Neural crest cell (in vitro differentiated cells): ENCODE measurements around the gene USB1. TPM values are rescaled to one million over a fixed set of nuclear protein-coding genes. Genes with fewer than 3 reads are reported as not detected.

Experiments used
- DNase-seq: peaks from one replicate; pipeline ENCODE4 v3.0.0; 2021; ENCODE audit warnings: low read depth, mixed read lengths, low spot score
- H3K27ac Mint-ChIP-seq: one replicate; pipeline ENCODE4 v1.8.0; 2021; ENCODE audit warnings: mild to moderate bottlenecking, mixed read lengths; ENCODE audit not compliant: unreplicated experiment
- H3K27me3 Mint-ChIP-seq: 2 replicates; pipeline ENCODE4 v1.8.0; 2021; ENCODE audit warnings: low read depth, mild to moderate bottlenecking, mixed read lengths
- H3K36me3 Mint-ChIP-seq: 2 replicates; pipeline ENCODE4 v1.8.0; 2021; ENCODE audit warnings: low read depth, mild to moderate bottlenecking, mixed read lengths
- H3K4me1 Mint-ChIP-seq: 2 replicates; pipeline ENCODE4 v1.8.0; 2021; ENCODE audit warnings: mixed read lengths
- H3K4me3 Mint-ChIP-seq: one replicate; pipeline ENCODE4 v1.8.0; 2021; ENCODE audit warnings: mild to moderate bottlenecking, mixed read lengths
- H3K9me3 Mint-ChIP-seq: 2 replicates; pipeline ENCODE4 v1.8.0; 2021; ENCODE audit warnings: mixed read lengths
- total RNA-seq: library from RNA; stranded (reverse); gene quantifications from 2 replicates; pipeline ENCODE4 v1.2.1, GENCODE V29; 2021
- TF ChIP-seq, protein P1 (sequence below): fragments of 200-600 bp; sonication (generic); conservative IDR thresholded peaks from 2 replicates; pipeline ENCODE4 v1.5.0; 2021; ENCODE audit warnings: antibody characterized with exemption, mild to moderate bottlenecking

USB1 gene
- total RNA-seq, 1 donor from 2014 or later, result 74.8 TPM

DNA sequence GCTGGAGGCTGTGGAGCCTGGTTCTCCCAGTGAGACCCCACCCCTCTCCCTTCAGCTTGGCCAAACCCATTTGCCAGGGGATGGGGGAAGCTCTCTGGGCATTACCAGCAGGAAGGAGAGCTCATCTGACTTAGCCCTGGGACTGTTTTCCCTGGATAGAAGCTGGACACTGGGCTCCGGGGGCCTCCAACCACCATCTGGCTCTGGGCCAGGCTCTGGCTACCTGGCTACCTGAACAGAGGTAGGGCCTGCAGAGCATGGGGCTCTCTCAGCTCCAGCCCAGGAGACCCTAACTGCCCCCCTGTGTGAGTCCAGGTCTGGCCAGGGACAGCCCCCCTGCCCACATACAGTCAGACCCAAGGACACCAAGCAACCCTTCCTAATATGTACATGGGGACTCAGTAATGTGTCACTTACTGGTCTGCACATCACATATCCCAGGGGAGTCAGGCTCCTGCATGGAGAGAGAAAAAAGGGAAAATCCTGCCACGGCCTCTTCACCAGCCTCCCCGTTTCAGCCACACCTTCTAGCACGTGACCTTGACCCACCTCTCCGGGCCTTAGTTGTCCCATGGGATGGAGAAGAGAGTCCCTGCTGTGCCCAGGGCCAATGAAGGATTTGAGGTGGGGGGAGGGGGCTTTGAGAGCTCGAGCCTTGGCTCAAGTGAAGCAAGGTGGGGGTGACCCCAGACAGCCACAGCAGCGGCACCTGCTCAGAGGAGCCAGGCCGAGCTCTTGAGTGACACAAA is 44.1 kb upstream of the USB1 start:
- H3K36me3 Mint-ChIP-seq, result no peaks in the 10 kb centered on the region
- no peak overlapping the region for H3K27ac Mint-ChIP-seq
- no peaks in the 10 kb centered on the region for H3K27me3 Mint-ChIP-seq
- H3K4me3 Mint-ChIP-seq, result no peak overlapping the region
- H3K4me1 Mint-ChIP-seq, result no peaks in the 10 kb centered on the region
- no peaks in the 10 kb centered on the region for H3K9me3 Mint-ChIP-seq
- TF ChIP-seq, protein P1, sequence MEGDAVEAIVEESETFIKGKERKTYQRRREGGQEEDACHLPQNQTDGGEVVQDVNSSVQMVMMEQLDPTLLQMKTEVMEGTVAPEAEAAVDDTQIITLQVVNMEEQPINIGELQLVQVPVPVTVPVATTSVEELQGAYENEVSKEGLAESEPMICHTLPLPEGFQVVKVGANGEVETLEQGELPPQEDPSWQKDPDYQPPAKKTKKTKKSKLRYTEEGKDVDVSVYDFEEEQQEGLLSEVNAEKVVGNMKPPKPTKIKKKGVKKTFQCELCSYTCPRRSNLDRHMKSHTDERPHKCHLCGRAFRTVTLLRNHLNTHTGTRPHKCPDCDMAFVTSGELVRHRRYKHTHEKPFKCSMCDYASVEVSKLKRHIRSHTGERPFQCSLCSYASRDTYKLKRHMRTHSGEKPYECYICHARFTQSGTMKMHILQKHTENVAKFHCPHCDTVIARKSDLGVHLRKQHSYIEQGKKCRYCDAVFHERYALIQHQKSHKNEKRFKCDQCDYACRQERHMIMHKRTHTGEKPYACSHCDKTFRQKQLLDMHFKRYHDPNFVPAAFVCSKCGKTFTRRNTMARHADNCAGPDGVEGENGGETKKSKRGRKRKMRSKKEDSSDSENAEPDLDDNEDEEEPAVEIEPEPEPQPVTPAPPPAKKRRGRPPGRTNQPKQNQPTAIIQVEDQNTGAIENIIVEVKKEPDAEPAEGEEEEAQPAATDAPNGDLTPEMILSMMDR, result no peak
- DNase-seq, result no peak

DNA sequence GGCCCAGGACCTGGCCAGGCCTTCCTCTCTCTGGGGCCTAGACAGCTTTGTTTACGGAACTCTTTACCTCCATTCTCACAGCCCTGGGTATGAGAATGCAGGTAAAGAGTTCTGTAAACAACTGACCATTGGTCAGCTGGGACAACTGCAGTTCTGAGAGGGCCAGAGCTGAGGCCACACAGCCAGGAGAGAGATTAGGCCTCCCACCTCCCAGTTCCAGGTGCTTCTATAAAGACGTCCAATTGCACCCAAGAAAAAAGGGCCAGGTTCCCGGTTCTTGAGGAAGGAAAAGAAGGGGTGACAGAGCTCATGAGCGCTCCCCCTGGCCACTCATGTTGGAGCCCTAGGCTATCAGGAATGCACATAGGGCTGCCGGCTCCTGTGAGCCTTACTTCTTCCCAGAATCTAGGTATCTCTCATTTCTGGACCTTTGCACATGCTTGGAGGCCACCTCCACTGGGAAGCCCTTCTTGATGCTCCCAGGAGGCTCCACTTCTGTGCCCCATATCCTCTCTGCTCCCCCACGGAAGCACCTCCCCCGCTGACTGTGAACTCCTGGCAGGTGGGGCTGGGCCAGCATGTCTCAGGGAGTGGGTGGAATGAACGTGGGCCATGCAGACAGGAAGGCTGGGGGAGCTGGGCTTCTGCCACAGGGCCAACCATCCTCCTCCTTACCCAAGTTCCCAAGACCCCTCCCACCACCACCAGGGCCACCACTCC is 43.4 kb upstream of the USB1 start:
- Mint-ChIP-seq H3K9me3 (no peaks in the 10 kb centered on the region), H3K27me3 (no peaks in the 10 kb centered on the region), H3K27ac (no peak overlapping the region), H3K4me1 (no peaks in the 10 kb centered on the region), H3K4me3 (no peak overlapping the region), H3K36me3 (no peaks in the 10 kb centered on the region)
- DNase-seq, result no peak
- TF ChIP-seq, protein P1, result no peak

DNA sequence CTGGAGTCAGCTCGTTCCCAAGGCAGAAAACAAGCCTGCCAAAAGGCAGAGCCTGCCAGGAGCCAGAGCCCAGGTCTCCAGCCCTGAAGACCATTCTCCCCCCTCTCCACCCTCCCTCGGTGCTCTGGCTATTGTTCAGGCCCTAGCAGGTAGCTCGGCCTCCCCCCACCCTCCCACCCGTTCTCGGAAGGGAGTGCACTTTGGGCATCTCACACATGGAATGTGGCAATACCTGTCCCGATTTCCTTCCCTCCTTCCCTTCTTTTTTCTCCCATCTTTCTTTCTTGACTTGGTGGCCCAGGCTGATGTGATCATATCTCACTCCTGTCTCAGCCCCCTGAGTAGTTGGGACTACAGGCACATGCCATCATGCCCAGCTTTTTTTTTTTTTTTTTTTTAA is 42.7 kb upstream of the USB1 start:
- H3K36me3 Mint-ChIP-seq, result no peaks in the 10 kb centered on the region
- no peak for DNase-seq

DNA sequence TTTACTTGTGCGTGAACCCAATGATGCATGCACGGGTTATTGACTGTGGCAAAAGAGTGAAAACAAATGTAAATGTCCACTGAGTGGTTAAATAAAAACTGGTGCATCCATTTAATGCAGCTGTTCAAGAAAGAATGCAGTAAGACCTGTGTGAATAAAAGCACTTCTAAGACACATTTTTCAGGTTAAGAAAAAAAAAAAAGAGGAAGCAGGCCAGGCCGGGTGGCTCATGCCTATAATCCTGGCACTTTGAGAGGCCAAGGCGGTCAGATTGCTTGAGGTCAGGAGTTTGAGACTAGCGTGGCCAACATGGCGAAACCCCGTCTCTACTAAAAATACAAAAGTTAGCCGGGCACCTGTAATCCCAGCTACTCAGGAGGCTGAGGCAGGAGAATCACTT is 42.1 kb upstream of the USB1 start:
- Mint-ChIP-seq H3K4me3 (no peak overlapping the region), H3K9me3 (no peaks in the 10 kb centered on the region), H3K36me3 (no peaks in the 10 kb centered on the region), H3K4me1 (no peaks in the 10 kb centered on the region), H3K27me3 (no peaks in the 10 kb centered on the region), H3K27ac (no peak overlapping the region)
- DNase-seq, result no peak
- TF ChIP-seq, protein P1, result no peak

More for the DNA sequence above, 42.7 kb upstream of the USB1 start:
- Mint-ChIP-seq H3K27ac (no peak overlapping the region), H3K27me3 (no peaks in the 10 kb centered on the region), H3K4me3 (no peak overlapping the region), H3K9me3 (no peaks in the 10 kb centered on the region), H3K4me1 (no peaks in the 10 kb centered on the region)
- TF ChIP-seq, protein P1, result no peak

DNA sequence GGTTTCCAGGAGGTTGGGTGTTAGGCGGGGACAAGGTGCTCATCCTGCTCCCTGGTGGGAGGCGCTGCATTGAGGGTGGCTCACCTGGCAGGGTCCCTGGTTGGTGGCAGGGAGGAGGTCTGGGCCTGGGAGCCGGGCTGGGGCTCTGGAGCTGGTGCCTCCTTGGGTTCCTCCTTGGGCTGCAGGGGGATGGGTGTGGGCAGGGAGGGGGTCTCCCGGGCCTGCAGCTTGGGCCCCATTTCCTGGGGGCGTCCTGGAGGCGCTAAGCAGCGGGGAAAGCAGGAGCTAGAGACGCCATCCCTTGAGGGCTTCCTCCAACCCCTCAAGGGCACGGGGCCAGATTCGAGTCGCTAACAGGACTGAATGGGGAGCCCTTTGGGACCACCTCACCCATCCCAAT is 41.4 kb upstream of the USB1 start:
- TF ChIP-seq, protein P1, result no peak
- Mint-ChIP-seq H3K36me3 (no peaks in the 10 kb centered on the region), H3K4me3 (no peak overlapping the region), H3K27ac (no peak overlapping the region), H3K4me1 (no peaks in the 10 kb centered on the region), H3K27me3 (no peaks in the 10 kb centered on the region), H3K9me3 (no peaks in the 10 kb centered on the region)
- DNase-seq, result no peak
